ENCODE measurements around the gene PRKCSH. TPM values are rescaled to one million over a fixed set of nuclear protein-coding genes. Genes with fewer than 3 reads are reported as not detected.

PRKCSH gene
- total RNA-seq, 4 donors from 2014 or later: 64.1 to 107 (median 99.1) TPM

DNA sequence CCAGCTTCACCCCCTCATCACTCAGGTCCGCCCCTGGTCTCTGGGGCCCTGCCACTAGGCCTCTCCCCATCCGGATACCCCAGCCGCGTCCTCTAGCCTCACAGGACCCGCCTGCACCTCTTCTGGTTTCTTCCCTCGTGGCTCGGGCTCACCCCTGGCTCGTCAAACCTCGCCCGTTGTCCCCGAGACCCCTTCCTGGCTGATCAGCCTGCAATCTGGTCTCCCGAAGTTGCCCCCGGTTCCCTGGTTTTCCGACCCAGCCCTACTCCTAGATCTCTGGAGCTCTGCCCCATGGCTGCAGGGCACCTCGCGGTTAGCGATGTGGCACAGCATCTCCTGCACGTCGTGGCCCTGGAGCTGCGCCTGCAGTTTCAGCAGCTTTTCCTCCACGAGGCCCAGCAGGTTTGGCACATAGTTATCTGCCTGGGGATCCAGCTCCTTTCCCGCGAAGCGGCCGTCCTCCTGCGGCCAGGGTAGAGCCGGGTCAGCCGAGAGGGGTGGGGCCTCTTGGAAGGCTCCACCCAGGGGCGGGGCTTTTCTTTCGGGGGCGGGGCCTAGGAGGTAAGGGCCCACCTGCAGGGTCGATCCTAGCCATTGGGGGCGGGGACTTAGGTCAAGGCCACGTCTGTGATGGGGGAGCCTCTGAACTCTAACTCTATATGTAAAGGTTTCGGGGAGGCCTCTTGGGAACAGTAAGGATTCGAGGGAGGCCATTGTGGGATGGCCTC, 13.9 kb upstream of the PRKCSH start:
- Histone ChIP-seq H3K27ac (peak overlapping the region in 3 of 4 donors; percentile 24 to 45 (median 25)), H3K4me3 (peak overlapping the region in 3 of 4 donors; percentile 28 to 58 (median 34)), H3K27me3 (peaks cover 7 to 78% (median 21%) of the 10 kb centered on the region in 4 donors), H3K9me3 (no peaks in the 10 kb centered on the region), H3K36me3 (no peaks in the 10 kb centered on the region), H3K4me1 (peaks cover 26 to 63% (median 37%) of the 10 kb centered on the region in 3 donors)
- 34 to 44% methylated on average over 11 to 12 of the region's 36 CpGs for WGBS, 2 donors
- TF ChIP-seq, protein P1, sequence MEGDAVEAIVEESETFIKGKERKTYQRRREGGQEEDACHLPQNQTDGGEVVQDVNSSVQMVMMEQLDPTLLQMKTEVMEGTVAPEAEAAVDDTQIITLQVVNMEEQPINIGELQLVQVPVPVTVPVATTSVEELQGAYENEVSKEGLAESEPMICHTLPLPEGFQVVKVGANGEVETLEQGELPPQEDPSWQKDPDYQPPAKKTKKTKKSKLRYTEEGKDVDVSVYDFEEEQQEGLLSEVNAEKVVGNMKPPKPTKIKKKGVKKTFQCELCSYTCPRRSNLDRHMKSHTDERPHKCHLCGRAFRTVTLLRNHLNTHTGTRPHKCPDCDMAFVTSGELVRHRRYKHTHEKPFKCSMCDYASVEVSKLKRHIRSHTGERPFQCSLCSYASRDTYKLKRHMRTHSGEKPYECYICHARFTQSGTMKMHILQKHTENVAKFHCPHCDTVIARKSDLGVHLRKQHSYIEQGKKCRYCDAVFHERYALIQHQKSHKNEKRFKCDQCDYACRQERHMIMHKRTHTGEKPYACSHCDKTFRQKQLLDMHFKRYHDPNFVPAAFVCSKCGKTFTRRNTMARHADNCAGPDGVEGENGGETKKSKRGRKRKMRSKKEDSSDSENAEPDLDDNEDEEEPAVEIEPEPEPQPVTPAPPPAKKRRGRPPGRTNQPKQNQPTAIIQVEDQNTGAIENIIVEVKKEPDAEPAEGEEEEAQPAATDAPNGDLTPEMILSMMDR (IDR thresholded peaks at IDR 0.05): no peak
- no peak for TF ChIP-seq POLR2A (IDR thresholded peaks at IDR 0.05)
- no peak for DNase-seq
- intact Hi-C loops (cut with DNase I): no loop called here

GRCh38 chr19:11422163-11423065, 13.0 kb upstream of the PRKCSH start:
- Histone ChIP-seq H3K4me3 (peak overlapping the region in 3 of 4 donors; percentile 28 to 58 (median 34)), H3K27me3 (peaks cover 7 to 70% (median 21%) of the 10 kb centered on the region in 4 donors), H3K4me1 (peaks cover 26 to 63% (median 37%) of the 10 kb centered on the region in 3 donors), H3K36me3 (no peaks in the 10 kb centered on the region), H3K9me3 (no peaks in the 10 kb centered on the region), H3K27ac (peak overlapping the region in 3 of 4 donors; percentile 25 to 45 (median 42))
- peak; percentile 23 for DNase-seq
- no peak for TF ChIP-seq POLR2A (IDR thresholded peaks at IDR 0.05)
- TF ChIP-seq, protein P1 (IDR thresholded peaks at IDR 0.05): no peak
- intact Hi-C loops (cut with DNase I): no loop called here
- 40% methylated on average over 1 of the region's 56 CpGs; no CpG with 5 or more reads in 1 of the 2 donors for WGBS, 2 donors

GRCh38 chr19:11423164-11423790, 12.2 kb upstream of the PRKCSH start:
- intact Hi-C loops (cut with DNase I): no loop called here
- Histone ChIP-seq H3K27me3 (peaks cover 7 to 61% (median 20%) of the 10 kb centered on the region in 4 donors), H3K4me1 (peaks cover 26 to 57% (median 37%) of the 10 kb centered on the region in 3 donors), H3K4me3 (no peak overlapping the region), H3K9me3 (no peaks in the 10 kb centered on the region), H3K27ac (no peak overlapping the region), H3K36me3 (no peaks in the 10 kb centered on the region)
- DNase-seq: no peak
- no peak for TF ChIP-seq POLR2A (IDR thresholded peaks at IDR 0.05)
- TF ChIP-seq, protein P1 (IDR thresholded peaks at IDR 0.05): no peak
- 27 to 40% methylated on average over 15 to 21 of the region's 27 CpGs for WGBS, 2 donors

DNA sequence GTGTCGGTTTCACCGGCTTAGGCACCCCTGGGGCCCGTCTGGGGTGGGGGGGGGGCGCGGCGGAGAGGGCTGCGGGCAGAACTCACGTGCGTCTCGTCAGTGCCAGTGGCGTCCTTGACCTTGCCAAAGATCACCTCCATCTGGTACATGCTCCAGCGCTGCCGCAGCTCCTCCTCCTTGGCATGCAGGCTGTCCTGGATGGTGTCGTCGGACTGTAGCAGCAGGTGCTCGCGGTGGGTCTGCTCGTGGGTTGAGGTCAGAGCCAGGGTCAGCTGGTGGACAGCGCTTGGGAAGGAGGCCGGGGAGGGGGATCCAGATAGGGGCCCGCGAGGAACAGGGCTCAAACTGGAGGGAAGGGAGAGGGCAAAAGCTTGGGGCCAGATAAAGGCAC, 11.6 kb upstream of the PRKCSH start:
- no peak overlapping the region for H3K4me3 ChIP-seq
- no peak overlapping the region for H3K27ac ChIP-seq
- peaks cover 3 to 56% (median 15%) of the 10 kb centered on the region in 4 donors for H3K27me3 ChIP-seq
- H3K9me3 ChIP-seq: no peaks in the 10 kb centered on the region
- no peak for DNase-seq
- no peaks in the 10 kb centered on the region for H3K36me3 ChIP-seq
- 8 to 19% methylated on average over 15 of the region's 22 CpGs for WGBS, 2 donors
- intact Hi-C loops (cut with DNase I): no loop called here
- H3K4me1 ChIP-seq: peaks cover 26 to 52% (median 33%) of the 10 kb centered on the region in 3 donors
- TF ChIP-seq POLR2A (IDR thresholded peaks at IDR 0.05): no peak
- TF ChIP-seq, protein P1 (IDR thresholded peaks at IDR 0.05): no peak

All from esophagus squamous epithelium (tissue), 5 donors.